K562 (cell line): ENCODE results near the gene KCNMB2. TPM values are rescaled to one million over a fixed set of nuclear protein-coding genes. Genes with fewer than 3 reads are reported as not detected.

Source experiments
- ATAC-seq: fragments of 200-7000 bp; cut with Tn5 transposase; 3 replicates; pipeline ENCODE4 v1.9.1; 2020; ENCODE audit warnings: moderate library complexity
- BruUV-seq: library from RNA; stranded (reverse); fragments of 400-500 nt; replicated peaks from 2 replicates; lab custom pipeline; 2021; lab: Mats Ljungman, UMichigan
- CTCF ChIA-PET: fragments of 300-600 bp; formaldehyde crosslinking; extraction: SDS; loops from one replicate; lab custom pipeline; 2021; ENCODE audit warnings: low intra/inter-chr PET ratio; lab: Yijun Ruan, JAX
- POLR2A ChIA-PET: fragments of 300-600, 350-650 bp; sonication (Branson Sonifier 250); formaldehyde crosslinking; extraction: SDS; loops from one replicate; lab custom pipeline; 2021; ENCODE audit warnings: antibody characterized with exemption, inconsistent platforms; lab: Yijun Ruan, JAX
- DNase-seq, 4 experiments: peaks; one replicate each; pipeline versions ENCODE4 v3.0.0 to v3.0.0-alpha.2; 2011 to 2018; ENCODE audit warnings: low spot score in 3 of 4, mixed read lengths in 3 of 4; ENCODE audit errors: extremely low read depth in 1 of 4
- FAIRE-seq: peaks from 2 replicates; lab custom pipeline; 2011; peaks lifted over from hg19 to GRCh38; lab: Jason Lieb, UNC
- H2AFZ ChIP-seq: 2 replicates; pipeline ENCODE4 v1.6.0; 2011; ENCODE audit warnings: low read depth, low read length, control low read depth, inconsistent platforms
- H3K27ac ChIP-seq: fragments of 200-600 bp; 3 replicates; pipeline ENCODE4 v1.8.0; 2011; ENCODE audit warnings: low read depth, mild to moderate bottlenecking, control low read depth, inconsistent platforms, low read length, moderate library complexity, mixed read lengths; ENCODE audit errors: extremely low read depth
- H3K27me3 ChIP-seq, 2 experiments: fragments of 300-600 bp in 1 of 2; 2 replicates in 1 of 2; 3 replicates in 1 of 2; pipeline versions ENCODE4 v1.6.0 to v1.8.0; 2011; ENCODE audit warnings: inconsistent platforms in 2 of 2, low read length in 2 of 2, mild to moderate bottlenecking in 1 of 2, mixed read lengths in 1 of 2, moderate library complexity in 1 of 2; ENCODE audit not compliant: control insufficient read depth in 2 of 2, insufficient read depth in 2 of 2
- H3K36me3 ChIP-seq: fragments of 300-600 bp; 3 replicates; pipeline ENCODE4 v1.8.0; 2011; ENCODE audit warnings: mild to moderate bottlenecking, low read length, inconsistent platforms; ENCODE audit not compliant: control insufficient read depth, insufficient read depth
- H3K4me1 ChIP-seq, 2 experiments: fragments of 200-600 bp in 1 of 2; replicated peaks in 1 of 2; 2 replicates in 1 of 2; 3 replicates in 1 of 2; pipeline versions ENCODE4 v1.5.1 to v1.8.0; 2011; ENCODE audit warnings: inconsistent platforms in 2 of 2, low read length in 2 of 2, mild to moderate bottlenecking in 1 of 2, mixed read lengths in 1 of 2, moderate library complexity in 1 of 2; ENCODE audit not compliant: control insufficient read depth in 2 of 2, insufficient read depth in 2 of 2
- H3K4me2 ChIP-seq: 2 replicates; pipeline ENCODE4 v1.6.1; 2011; ENCODE audit warnings: low read length, control low read depth, inconsistent platforms, mixed read lengths; ENCODE audit not compliant: insufficient read depth
- H3K4me3 ChIP-seq: fragments of 200-600 bp; sonication (generic), shearing (Covaris generic); 2 replicates; pipeline ENCODE4 v1.5.1; 2016; ENCODE audit warnings: control low read depth, inconsistent platforms
- H3K79me2 ChIP-seq: fragments of 200-600 bp; 3 replicates; pipeline ENCODE4 v1.8.0; 2011; ENCODE audit warnings: low read length, inconsistent platforms; ENCODE audit not compliant: control insufficient read depth, insufficient read depth
- H3K9ac ChIP-seq, 2 experiments: 2 replicates each; pipeline versions ENCODE4 v1.6.0 to v1.6.1; 2011; ENCODE audit warnings: low read depth in 2 of 2, low read length in 2 of 2, control low read depth in 1 of 2, inconsistent platforms in 1 of 2, mild to moderate bottlenecking in 1 of 2, mixed read lengths in 1 of 2; ENCODE audit not compliant: insufficient read depth in 1 of 2
- H3K9me1 ChIP-seq: one replicate; pipeline ENCODE4 v1.6.0; 2011; ENCODE audit warnings: inconsistent platforms, mild to moderate bottlenecking, low read length, moderate library complexity; ENCODE audit not compliant: control insufficient read depth, insufficient read depth
- H3K9me3 ChIP-seq: replicated peaks from 2 replicates; pipeline ENCODE4 v1.5.1; 2011; ENCODE audit warnings: low read depth, low read length, inconsistent platforms; ENCODE audit not compliant: control insufficient read depth, insufficient read depth
- H4K20me1 ChIP-seq: replicated peaks from 2 replicates; pipeline ENCODE4 v1.6.1; 2011; ENCODE audit warnings: low read length, inconsistent platforms, mixed read lengths; ENCODE audit not compliant: control insufficient read depth, insufficient read depth
- HNRNPK ChIP-seq: fragments of 200-400 bp; formaldehyde crosslinking; IDR thresholded peaks from one replicate; pipeline ENCODE4 v1.6.1; 2018; ENCODE audit warnings: mild to moderate bottlenecking, low read depth, low read length; ENCODE audit not compliant: poor library complexity, severe bottlenecking
- JUND ChIP-seq, 2 experiments: IDR thresholded peaks; 2 replicates in 1 of 2; 3 replicates in 1 of 2; pipeline ENCODE4 v1.6.1; 2011; ENCODE audit warnings: borderline replicate concordance in 2 of 2, low read depth in 2 of 2, low read length in 2 of 2, improper control_type of control experiment in 1 of 2, missing biosample characterization in 1 of 2, missing genetic modification characterization in 1 of 2, missing genetic modification reagents in 1 of 2
- NFATC3 ChIP-seq: fragments of 450-650 bp; IDR thresholded peaks from 2 replicates; pipeline ENCODE4 v1.6.1; 2017; ENCODE audit warnings: mild to moderate bottlenecking
- SMARCC2 ChIP-seq: fragments of 450-650 bp; IDR thresholded peaks from 2 replicates; pipeline ENCODE4 v1.6.1; 2017; ENCODE audit warnings: antibody characterized with exemption, moderate library complexity, mild to moderate bottlenecking, low read depth
- TAF9B ChIP-seq: fragments of 450-650 bp; IDR thresholded peaks from 2 replicates; pipeline ENCODE4 v1.6.1; 2018; ENCODE audit warnings: mild to moderate bottlenecking; ENCODE audit not compliant: partially characterized antibody
- TBL1XR1 ChIP-seq, 2 experiments: IDR thresholded peaks; 2 replicates each; pipeline ENCODE4 v1.6.1; 2012; ENCODE audit warnings: improper control_type of control experiment in 2 of 2, low read length in 2 of 2, mild to moderate bottlenecking in 1 of 2
- TEAD1 ChIP-seq, 2 experiments: fragments of 450-650 bp in 1 of 2; sonication (generic) in 1 of 2; formaldehyde crosslinking; IDR thresholded peaks; 2 replicates each; pipeline versions ENCODE4 v1.4.0 to v1.8.0; 2020 to 2022; ENCODE audit warnings: mild to moderate bottlenecking in 2 of 2, missing genetic modification reagents in 1 of 2
- WGBS: fragments of 100-300 bp; shearing (Covaris generic); methylation state at CpG from one replicate; pipeline ENCODE4 v1.1.6; 2016; ENCODE audit warnings: low coverage, mixed read lengths; ENCODE audit not compliant: insufficient coverage; ENCODE audit errors: missing lambda C conversion rate; 5-methylcytosine and 5-hydroxymethylcytosine counted together
- in situ Hi-C: fragments of 300-500 bp; cut with MboI; formaldehyde crosslinking; loops from 4 replicates; pipeline ENCODE4 v1.15.0; 2018; ENCODE audit warnings: inconsistent platforms, mixed read lengths
- intact Hi-C: fragments of 100-400 bp; cut with micrococcal nuclease; formaldehyde crosslinking; loops from 2 replicates; pipeline ENCODE4 v1.14.2; 2022
- polyA plus RNA-seq, 8 experiments: library from polyadenylated mRNA; depleted of rRNA in 4 of 8; stranded (reverse) in 5 of 8; unstranded in 3 of 8; fragments of >200 nt; fragmentation: Nextera tagmentation in 2 of 8; fragmentation: Illumina TruSeq in 1 of 8; extraction: Ambion mirVana in 2 of 8; extraction: Trizol in 1 of 8; gene quantifications; 2 replicates each; pipeline versions ENCODE4 v1.2.1 to v1.2.3, GENCODE V29; 2011 to 2014; ENCODE audit warnings: inconsistent platforms in 1 of 8, missing spikeins in 1 of 8
- total RNA-seq, 7 experiments: library from RNA; depleted of rRNA in 6 of 7; stranded (reverse); fragments of >200 nt in 6 of 7; fragmentation: Illumina TruSeq in 2 of 7; extraction: Trizol in 2 of 7; gene quantifications; 2 replicates each; pipeline versions ENCODE4 v1.2.1 to v1.2.3, GENCODE V29; 2011 to 2021; ENCODE audit warnings: low replicate concordance in 1 of 7
- TF ChIP-seq, protein P1 (sequence below), 2 experiments: fragments of 450-650 bp; IDR thresholded peaks; 2 replicates each; pipeline ENCODE4 v1.6.1; 2016; ENCODE audit warnings: mild to moderate bottlenecking in 2 of 2, borderline replicate concordance in 1 of 2, low read depth in 1 of 2, moderate library complexity in 1 of 2
- TF ChIP-seq, protein P2 (sequence below): fragments of 450-650 bp; IDR thresholded peaks from 2 replicates; pipeline ENCODE4 v1.6.1; 2016; ENCODE audit warnings: antibody characterized with exemption
- TF ChIP-seq, protein P3 (sequence below): fragments of 250-450 bp; sonication (Bioruptor Pico); IDR thresholded peaks from 2 replicates; pipeline ENCODE4 v1.9.0; 2021; ENCODE audit warnings: mild to moderate bottlenecking, inconsistent platforms

KCNMB2 gene
- total and polyA plus RNA-seq, 9 of the 15 experiments (the other 6 are each of a cell fraction or from before 2014, with no cell fraction given) = 0.04 to 0.15 TPM; not detected in 7

- H3K36me3 ChIP-seq = no peaks in the 10 kb centered on the region
- DNase-seq (no peak), FAIRE-seq (no peak), ATAC-seq (no peak)
- no peaks in the 10 kb centered on the region for H3K79me2 ChIP-seq
- no peaks in the 10 kb centered on the region for H3K9me1 ChIP-seq
- H2AFZ ChIP-seq = no peak overlapping the region
- no peak for TF ChIP-seq SMARCC2
- TF ChIP-seq, protein P1, sequence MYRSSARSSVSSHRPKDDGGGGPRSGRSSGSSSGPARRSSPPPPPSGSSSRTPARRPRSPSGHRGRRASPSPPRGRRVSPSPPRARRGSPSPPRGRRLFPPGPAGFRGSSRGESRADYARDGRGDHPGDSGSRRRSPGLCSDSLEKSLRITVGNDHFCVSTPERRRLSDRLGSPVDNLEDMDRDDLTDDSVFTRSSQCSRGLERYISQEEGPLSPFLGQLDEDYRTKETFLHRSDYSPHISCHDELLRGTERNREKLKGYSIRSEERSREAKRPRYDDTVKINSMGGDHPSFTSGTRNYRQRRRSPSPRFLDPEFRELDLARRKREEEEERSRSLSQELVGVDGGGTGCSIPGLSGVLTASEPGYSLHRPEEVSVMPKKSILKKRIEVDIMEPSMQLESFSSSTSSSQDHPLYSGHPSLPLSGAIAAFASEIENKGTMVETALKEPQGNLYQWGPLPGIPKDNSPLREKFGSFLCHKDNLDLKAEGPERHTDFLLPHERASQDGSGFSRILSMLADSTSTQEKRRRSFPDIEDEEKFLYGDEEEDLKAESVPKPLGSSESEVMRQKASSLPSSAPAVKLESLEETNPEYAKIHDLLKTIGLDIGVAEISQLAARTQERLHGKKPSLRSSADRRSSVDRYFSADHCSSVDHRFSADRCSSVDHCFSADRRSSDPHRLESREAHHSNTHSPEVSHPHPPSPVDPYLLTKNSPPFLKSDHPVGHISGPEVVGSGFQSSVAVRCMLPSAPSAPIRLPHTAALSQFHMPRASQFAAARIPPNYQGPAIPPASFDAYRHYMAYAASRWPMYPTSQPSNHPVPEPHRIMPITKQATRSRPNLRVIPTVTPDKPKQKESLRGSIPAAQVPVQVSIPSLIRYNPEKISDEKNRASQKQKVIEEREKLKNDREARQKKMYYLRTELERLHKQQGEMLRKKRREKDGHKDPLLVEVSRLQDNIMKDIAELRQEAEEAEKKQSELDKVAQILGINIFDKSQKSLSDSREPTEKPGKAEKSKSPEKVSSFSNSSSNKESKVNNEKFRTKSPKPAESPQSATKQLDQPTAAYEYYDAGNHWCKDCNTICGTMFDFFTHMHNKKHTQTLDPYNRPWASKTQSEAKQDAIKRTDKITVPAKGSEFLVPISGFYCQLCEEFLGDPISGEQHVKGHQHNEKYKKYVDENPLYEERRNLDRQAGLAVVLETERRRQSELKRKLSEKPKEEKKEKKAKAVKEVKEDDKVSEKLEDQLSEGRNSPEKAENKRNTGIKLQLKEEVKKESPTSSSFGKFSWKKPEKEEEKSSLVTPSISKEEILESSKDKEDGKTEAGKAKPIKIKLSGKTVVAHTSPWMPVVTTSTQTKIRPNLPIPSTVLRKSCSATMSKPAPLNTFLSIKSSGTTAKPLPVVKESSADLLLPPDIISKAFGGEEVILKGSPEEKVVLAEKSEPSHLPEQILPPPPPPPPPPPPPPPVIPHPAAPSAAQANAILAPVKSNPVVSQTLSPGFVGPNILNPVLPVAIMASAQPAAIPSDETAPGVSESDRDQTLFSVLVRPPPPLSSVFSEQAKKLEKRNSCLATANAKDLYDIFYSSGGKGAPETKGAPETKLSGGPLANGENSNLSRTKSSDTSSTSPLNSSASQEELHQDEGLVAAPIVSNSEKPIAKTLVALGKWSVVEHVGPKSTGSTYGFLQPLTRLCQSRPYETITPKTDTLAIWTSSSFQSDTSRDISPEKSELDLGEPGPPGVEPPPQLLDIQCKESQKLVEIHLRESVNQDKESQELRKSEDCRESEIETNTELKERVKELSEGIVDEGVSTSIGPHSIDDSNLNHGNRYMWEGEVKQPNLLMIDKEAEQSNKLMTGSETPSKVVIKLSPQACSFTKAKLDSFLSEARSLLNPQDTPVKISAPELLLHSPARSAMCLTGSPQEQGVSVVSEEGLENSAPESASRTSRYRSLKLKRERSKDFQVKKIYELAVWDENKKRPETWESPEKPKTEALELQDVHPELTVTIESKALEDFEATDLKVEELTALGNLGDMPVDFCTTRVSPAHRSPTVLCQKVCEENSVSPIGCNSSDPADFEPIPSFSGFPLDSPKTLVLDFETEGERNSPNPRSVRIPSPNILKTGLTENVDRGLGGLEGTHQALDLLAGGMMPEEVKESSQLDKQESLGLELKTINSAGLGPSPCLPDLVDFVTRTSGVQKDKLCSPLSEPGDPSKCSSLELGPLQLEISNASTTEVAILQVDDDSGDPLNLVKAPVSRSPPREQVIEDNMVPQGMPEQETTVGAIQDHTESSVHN (IDR thresholded peaks at IDR 0.05; ENCODE audit: borderline replicate concordance in 1 of 2, low read depth in 1 of 2) = no peak
- no peak for TF ChIP-seq TAF9B
- TF ChIP-seq JUND (IDR thresholded peaks at IDR 0.05; ENCODE audit: borderline replicate concordance, low read depth, low read length) = no peak
- no peak for TF ChIP-seq JUND (tag; IDR thresholded peaks at IDR 0.05; ENCODE audit: borderline replicate concordance, low read depth, low read length)
- TF ChIP-seq HNRNPK = no peak
- TF ChIP-seq NFATC3 = no peak
- TF ChIP-seq, protein P2, sequence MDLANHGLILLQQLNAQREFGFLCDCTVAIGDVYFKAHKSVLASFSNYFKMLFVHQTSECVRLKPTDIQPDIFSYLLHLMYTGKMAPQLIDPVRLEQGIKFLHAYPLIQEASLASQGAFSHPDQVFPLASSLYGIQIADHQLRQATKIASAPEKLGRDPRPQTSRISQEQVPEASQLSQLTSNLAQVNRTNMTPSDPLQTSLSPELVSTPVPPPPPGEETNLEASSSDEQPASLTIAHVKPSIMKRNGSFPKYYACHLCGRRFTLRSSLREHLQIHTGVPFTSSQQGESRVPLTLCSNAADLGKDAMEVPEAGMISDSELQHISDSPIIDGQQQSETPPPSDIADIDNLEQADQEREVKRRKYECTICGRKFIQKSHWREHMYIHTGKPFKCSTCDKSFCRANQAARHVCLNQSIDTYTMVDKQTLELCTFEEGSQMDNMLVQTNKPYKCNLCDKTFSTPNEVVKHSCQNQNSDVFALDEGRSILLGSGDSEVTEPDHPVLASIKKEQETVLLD = no peak
- TF ChIP-seq TEAD1 (CRISPR knock-in tag; IDR thresholded peaks at IDR 0.05) = no peak
- TF ChIP-seq, protein P3, sequence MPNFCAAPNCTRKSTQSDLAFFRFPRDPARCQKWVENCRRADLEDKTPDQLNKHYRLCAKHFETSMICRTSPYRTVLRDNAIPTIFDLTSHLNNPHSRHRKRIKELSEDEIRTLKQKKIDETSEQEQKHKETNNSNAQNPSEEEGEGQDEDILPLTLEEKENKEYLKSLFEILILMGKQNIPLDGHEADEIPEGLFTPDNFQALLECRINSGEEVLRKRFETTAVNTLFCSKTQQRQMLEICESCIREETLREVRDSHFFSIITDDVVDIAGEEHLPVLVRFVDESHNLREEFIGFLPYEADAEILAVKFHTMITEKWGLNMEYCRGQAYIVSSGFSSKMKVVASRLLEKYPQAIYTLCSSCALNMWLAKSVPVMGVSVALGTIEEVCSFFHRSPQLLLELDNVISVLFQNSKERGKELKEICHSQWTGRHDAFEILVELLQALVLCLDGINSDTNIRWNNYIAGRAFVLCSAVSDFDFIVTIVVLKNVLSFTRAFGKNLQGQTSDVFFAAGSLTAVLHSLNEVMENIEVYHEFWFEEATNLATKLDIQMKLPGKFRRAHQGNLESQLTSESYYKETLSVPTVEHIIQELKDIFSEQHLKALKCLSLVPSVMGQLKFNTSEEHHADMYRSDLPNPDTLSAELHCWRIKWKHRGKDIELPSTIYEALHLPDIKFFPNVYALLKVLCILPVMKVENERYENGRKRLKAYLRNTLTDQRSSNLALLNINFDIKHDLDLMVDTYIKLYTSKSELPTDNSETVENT (CRISPR knock-in tag) = no peak
- no peak for TF ChIP-seq TBL1XR1 (IDR thresholded peaks at IDR 0.05; ENCODE audit: low read length in 2 of 2)
- no TSS peak for BruUV-seq
- WGBS = 13% methylated on average over 2 of the region's 2 CpGs
- CTCF ChIA-PET = no interaction called here
- H3K9me3 ChIP-seq = no peaks in the 10 kb centered on the region
- no peak overlapping the region for H3K27ac ChIP-seq
- H3K27me3 ChIP-seq = no peaks in the 10 kb centered on the region
- H3K4me3 ChIP-seq = no peak overlapping the region
- intact Hi-C loops (no loop called here), in situ Hi-C loops (no loop called here)
- no peaks in the 10 kb centered on the region for H4K20me1 ChIP-seq
- H3K9ac ChIP-seq = no peak overlapping the region
- no peak overlapping the region for H3K4me2 ChIP-seq
- POLR2A ChIA-PET = no interaction called here
- H3K4me1 ChIP-seq = no peaks in the 10 kb centered on the region
Observed at GRCh38 chr3:178822722-178823121, 286.5 kb downstream of the KCNMB2 start.
